HG03175 (cell line): Measurements from ENCODE around the gene TUT1.
"Not testable (repeated sequence)": the region's sequence is repeated elsewhere in the genome, so short reads cannot be mapped to it uniquely, and the experiment has no call there.

Experiments used
- ATAC-seq: cut with Tn5 transposase; IDR thresholded peaks from one replicate; pipeline ENCODE4 v1.9.1; 2021; ENCODE audit warnings: mild to moderate bottlenecking, moderate library complexity; ENCODE audit not compliant: unreplicated experiment

Gene TUT1

DNA sequence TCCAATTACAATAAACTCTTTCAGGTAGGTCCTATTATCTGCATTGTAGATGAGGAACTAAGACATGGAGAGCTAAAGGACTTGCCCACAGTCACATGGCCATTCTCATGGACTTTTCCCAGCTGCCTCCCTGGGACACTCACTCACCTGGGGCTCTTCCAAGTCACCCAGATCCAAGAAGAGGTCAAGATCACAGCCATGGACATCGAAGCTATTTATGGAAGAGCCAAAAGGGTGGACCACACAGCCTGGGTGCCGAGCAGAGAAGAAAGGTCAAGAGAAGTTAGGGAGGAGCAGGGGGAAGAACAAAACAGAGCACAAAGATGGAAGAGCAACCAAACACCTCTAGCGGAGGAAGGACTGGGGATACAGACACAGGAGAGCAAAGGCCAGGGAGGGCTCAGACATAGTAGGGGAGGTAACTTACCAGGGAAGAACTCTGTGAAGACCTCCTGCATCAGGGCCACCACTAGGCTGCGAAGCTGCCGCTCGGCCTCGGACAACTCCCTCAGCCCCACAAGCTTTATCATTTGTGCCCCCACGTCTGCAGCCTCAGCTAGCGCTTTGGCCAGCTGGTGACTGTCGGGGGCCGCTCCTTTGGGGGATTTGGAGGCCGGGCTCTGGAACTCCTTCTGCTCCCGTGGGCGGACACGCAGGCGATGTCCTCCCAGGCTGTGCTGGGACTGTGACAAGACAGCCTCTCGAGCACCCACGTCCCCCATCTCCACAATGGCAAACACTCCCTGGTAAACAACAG lies 10.2 kb downstream of the TUT1 start:
- no peak for ATAC-seq

DNA sequence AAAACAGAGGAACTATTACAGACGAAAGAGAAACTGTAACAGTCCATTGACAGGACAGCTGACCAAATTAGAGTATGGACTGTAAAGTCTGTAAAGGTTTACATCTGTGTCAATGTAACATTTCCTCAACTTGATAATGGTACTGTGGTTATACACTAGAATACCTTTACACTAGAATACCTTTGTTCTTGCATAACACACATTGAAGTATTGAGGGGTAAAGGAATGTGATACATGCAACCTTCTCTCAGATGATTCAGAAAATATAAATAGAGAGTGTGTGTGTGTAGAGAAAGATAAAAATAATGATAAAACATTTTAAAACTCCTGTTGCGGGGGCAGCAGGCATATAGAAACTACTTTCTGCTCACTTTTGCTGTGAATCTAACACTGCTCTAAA lies 12.1 kb downstream of the TUT1 start:
- ATAC-seq = no peak

DNA sequence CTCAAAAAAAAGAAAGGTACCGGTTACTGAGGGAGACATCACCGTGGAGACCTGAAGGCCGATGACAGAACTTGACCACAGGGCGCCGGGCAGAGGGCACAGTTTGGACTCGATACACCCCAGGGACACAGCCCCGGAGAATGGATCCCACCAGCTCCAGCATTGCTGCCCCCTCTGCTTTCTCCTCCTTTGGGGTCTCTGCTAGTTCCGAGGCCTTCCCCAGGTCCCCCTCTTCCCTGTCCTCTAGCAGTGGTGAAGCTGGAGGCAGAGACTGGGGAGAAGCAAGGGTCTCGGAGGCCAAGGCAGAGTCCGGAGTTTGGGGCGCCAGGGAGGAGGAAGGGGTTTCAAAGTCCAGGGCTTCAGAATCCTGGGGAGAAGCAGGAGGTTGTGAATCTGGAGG lies 12.8 kb downstream of the TUT1 start:
- ATAC-seq = no peak

DNA sequence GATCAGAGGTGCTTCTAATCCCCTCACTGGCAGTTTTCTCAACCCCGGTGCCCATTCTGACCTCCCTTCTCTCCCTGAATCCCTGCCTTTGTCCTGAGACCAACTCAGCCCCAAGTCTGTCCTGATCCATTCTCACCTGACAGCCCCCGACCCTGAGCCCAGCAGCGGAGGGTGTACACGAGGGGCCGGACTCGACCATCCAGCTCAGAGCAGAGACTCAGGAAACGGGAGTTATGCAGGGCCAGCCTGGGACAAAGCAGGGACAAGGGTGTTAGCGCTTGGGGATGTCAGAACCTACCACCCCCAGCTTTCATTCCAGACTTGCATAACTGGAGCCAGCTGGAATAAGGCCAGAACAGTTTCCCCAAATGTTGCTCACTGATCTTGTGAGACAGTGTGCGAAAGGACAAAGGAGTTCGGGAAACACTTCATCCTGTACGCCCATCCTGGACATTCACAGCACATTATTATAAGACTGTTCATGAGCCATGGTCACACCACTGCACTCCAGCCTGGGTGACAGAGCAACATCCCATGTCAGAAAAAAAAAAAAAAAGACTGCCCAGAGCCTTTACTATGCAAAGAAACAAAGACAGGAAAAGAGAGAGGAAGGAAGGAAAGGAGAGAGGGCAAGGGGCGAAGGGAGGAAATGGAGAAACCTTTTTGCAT lies 14.1 kb downstream of the TUT1 start:
- ATAC-seq = no peak

DNA sequence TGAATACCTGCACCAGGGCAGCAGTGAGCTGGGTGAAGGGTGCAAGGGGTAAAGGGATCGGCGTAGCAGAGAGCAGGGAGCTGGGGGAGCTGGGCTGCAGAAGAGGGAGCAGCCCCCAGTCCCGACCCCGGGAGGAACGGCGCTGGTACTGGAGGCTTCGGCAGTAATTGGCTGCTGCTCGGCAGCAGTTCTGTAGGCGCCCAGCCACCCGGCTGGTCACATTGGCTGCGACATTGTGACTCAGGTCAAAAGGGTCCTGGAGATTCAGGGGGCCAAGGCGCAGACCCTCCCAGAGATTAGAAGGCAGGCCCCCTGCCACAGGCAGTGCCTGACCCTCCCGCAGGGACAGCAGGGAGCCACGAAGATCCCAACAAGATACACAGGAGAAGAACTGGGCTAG lies 15.5 kb downstream of the TUT1 start:
- ATAC-seq = no peak

DNA sequence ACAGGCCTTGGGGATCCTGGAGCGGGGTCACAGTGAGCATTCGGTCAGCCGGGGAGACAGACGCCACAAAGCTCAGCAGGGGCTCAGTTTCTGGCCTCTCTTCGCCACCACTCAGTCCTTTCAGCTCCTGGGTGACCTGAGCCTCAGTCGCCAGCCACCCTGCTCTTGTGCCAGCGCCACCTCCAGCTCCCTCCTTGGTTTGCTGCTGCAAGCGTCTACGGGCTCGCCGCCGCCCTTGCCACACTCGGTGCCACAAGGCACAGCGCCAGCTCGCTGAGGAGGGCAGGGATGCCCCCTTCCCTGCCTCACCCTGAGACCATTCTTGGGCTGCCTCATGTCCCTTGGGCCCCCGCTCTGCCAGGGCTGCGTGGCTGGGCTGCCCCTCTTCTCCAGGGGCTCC lies 16.2 kb downstream of the TUT1 start:
- ATAC-seq = no peak

DNA sequence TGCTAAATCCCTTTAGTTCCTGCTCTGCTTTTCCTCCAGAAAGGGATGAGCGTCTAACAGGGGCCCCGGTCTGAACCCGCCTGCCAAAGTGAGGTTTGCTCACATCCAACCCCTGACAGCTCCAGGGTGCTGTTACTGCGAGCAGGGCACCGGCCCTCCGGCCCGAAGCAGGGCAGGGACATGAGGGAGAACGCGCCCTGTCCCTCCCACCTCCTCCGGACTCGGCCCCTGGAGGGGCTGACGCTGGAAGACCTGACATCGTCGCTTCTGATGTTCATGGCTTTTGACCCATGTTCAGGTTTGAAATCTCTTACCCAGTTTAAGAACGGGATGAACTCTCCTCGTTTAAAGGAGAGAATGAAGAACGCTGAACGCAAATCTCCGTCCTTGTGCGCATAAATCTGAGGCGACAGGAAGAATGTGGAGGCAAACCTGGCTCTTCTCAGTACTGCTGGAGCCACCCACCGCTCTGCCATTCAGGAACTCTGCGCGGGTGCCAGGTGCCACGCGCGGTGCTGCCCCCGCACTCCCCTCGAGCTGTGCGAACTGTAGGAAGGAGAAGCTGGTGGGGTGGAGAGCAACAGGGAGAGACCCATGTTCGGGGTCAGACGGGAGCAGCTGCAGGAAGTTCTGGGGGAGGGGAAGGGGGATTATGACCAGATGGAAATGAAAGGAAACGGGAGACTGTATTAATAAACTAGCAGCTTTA lies 16.8 kb downstream of the TUT1 start:
- no peak for ATAC-seq

DNA sequence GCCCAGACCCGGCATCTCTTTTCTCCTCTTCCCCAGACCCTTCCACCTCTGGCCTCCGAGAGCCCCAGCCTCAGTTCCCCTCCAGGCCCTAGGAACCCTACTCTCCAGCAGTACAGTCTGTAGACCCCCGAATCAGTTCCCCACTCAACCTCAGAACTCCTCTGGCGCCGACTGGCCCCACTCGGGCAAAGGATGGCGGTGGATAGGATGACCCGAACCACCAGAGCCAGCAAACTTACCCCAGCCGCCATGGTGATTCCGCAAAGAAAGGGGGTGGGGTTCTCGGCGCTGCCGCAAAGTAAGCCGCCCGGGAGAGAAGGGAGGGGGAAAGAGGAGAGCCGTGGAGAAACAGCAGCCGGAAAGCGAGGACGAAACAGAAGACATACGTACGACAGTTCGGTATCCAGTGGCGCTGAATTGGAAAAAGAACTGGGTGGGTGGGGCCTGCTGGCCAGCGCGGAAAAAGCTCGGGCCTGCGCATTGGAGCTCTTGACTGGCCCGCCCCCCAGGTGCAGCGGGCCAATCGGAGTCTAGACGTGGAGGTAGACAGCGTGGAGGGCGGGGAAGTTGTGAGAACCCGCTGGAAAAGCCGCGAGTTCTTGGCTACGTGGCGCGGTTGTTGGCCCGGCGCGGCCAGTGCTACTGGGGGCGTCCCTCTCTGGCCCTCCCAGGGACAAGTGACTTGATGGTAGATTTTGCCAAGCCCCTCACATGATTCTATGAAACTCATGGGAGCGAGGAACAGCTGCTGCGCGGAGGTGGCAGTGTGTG lies 17.5 kb downstream of the TUT1 start, which contains the start of gene EEF1G:
Gene EEF1G (minus strand): TSS at position 300 of the 771 bp plus-strand sequence. CDS start 49 bp downstream, at position 251.
- peak; percentile 91 for ATAC-seq

DNA sequence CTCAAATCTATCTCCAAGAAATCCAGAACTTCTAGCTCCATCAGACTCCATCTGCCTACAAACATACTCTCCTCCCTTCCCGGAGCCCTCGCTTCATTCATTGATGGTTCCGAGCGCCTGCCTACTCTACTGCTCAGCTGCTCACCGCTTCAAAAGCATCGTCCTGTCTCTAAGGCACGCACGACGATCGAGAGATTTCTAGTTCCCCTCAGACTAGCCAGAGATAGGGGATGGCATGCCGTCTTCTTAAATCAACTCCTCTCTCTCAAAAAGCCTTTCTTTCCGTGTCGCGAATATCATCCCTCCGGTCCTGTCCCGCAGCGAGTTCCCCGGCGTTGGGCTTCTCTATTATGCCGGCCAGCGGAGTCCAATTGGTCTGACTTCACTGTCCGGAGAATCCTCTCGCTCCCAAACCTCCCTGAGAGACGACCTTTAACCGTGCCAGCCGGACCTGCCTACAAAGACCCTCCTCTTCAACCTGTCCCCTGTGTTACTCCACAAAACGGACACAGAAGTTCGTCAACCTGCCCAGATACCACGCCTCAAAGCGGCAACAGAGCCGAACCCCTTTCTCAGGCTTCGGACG lies 18.2 kb downstream of the TUT1 start:
- ATAC-seq = no peak

DNA sequence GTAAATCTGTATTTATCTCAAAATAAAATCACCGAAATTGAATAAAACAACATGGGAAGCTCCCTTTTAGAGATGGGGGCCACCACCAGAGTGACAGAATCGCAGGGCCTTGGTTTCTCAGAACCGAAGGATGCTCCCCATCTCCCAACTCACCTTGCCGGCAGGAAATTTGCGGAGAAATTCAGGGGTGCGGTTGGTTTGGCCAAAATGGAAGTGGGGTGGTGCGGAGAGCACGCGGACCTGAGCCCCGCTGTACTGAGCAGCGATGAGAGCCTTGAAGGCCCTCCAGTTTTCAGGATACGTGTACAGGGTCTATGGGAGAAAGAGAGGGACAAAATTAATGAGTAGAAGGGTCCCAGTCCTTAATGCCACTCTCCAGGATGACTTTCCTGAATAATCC lies 18.9 kb downstream of the TUT1 start:
- ATAC-seq = no peak

DNA sequence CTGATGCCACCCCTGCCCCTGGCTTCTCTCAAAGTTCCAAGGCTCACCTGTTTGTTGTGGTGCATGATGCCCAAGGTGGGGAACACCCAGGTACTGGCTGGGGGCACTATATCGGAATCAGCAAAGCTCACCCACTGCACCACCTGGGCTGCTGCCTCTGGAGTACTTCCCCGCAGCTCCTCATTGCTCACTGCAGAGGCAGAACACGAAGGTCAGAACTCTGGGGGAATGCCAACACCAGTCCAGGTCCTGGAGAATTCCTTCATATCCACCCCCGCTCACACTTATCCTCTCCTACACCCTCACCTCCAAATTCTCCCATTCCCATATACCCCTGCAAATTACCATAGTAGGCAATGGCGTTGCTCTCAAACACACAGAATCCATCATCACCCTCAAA lies 19.8 kb downstream of the TUT1 start:
- not testable (repeated sequence) for ATAC-seq

DNA sequence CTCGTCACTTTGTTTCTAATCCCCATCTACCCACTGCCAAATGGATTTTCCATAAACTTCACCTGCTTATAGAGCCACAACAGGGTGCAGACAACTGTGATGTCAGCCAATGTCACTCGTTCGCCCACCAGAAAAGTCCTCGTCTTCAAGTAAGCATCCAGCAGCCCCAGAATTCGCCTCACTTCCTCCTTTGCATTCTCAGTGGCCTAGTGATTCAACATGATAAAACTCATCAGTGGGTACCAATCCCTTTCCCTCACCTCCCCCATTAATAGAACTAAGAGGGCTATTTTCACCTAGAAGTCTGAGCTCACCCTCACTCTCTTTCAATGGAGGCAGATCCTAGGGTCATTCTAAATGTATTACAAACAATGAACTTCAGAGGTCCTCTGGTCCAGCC lies 20.4 kb downstream of the TUT1 start:
- ATAC-seq = not testable (repeated sequence)

DNA sequence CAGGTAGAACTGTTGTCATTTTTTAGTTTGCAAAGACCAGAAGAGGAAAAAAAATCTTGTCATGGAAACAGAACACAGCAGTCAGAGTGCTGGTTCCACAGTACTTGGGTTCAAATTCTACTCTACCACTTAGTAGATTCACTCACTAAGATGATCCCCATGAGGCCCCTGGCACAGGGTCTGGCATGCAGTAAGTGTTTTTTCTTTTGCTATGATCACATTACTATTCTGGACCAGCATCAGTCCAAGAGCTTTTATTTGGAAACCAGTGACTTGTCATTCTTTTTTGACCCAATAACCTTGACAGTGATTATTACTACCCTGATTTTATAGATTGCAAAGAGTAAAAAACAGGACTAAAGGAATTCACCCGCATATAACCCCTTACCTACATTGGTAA lies 21.7 kb downstream of the TUT1 start:
- no peak for ATAC-seq

DNA sequence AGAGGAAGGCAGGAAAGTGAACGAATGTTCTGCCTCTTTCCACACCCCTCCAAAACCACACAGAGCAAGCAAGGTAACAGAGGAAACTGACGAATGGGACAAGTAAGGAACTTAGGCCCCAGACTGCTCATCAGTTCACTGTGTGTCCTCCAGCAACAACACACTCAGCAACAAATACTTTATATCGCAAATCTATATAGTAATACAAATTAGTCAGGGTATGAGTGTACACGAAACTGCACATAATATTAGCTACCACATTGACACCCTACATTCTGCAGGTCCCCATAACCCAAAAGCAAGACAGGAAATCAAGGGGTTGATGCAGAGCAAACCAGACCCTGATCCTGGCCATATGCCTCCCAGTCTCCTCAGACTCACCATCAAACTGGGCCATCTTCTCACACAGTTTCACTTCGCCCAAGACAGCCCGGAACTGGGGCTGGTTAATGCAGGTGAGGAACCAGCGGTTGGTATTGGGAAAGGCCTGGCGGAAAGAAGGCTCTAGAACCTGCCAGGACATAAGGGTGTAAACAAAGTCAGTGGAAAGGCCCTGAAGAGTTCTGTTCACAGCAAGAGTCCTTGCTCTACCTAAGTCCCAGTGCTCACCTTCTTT lies 24.2 kb downstream of the TUT1 start:
- no peak for ATAC-seq

DNA sequence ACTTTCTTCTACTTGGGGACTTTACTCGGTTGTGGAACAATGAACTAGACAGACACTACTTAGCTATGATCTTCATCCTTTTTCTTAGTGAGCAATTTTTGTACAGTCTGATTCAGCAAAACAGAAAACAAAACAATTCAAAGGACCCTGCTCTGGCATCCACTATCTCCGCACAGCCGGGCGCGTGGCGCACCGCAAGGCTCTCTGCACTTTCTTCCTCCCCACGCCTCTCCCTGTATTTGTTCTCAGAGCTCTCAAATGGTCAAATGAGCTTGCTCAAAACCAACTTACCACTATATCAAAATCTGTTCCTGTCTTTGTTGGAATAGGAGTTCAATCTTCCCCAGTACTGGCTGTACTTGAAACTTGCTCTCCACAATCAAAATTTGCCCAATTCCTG lies 25.1 kb downstream of the TUT1 start:
- ATAC-seq = no peak

DNA sequence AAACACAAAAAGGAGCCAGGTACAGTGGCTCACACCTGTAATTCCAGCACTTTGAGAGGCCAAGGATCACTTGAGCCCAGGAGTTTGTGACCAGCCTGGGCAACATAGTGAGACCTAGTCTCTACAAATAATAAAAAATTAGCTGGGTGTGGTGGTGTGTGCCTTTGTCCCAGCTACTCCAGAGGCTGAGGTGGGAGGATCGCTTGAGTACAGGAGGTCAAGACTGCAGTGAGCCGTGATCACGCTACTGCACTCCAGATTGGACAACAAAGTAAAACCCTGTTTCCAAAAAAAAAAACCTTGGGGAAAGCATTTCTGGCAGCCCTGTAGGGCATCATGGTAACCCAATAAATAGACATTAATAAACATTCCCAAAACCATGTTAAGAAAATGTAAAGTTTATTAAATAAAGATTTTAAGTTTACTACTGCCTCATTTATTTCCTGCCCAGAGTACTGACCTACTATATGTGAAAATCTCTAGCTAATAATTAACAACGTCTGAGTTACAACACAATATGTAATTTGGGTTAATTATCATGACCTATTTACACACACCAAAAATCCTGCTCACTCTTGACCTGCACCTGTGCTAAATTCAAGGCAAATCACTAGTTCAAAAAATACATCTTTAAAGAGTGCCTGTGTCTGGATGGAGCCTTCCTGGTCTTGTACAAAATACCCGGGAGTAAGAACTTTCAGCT lies 26.1 kb downstream of the TUT1 start:
- no peak for ATAC-seq

DNA sequence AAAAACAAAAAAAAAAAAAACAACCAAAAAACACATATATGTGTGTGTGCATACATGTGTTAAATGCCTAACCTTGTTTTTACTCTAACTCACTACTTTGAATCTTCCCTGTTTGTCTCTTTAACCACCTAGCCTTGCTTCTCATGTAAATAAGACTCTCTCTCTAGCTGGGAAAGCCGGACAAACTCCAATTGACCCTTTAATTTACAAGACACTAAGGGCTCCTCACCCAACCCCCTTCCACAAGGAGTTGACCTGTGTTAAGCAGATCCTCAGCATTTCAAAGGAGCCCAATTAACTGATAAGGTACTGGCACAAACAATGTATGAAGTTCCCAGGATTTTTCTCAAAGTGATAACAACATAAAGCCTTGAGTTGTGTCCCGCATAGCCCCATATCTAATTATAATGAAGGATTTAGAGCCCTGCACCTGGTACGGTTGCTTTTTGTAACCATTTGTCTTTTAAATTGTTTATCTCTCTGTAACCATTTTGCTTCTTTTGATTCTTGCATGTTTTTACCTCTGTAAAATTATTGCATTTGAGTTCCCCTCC lies 29.6 kb downstream of the TUT1 start:
- ATAC-seq = not testable (repeated sequence)

DNA sequence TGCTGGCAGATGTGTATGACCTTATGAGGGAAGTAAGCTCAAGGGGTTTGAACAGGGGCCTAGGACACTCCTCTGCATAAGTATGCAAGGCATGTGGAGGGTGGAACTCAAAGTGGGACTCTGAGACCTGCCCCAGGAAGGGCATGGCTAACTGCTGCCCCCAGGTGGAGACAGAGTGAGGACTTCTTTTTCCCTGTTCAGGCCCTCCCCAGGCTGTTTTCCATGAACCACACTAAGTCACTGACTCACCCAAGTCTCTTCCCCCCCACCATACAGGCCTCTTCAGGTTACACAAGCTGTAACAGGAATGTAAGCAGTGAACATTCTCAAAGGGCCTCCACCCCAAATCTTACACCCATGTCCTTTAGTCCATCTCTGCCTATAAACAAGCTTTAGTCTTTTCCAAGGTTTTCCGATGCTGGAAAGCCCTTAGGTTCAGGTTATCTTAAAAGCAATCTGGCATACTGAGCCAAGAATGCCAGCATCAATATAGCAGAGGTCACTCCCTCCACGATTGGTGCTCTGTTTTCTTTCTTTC lies 30.7 kb downstream of the TUT1 start:
- no peak for ATAC-seq

DNA sequence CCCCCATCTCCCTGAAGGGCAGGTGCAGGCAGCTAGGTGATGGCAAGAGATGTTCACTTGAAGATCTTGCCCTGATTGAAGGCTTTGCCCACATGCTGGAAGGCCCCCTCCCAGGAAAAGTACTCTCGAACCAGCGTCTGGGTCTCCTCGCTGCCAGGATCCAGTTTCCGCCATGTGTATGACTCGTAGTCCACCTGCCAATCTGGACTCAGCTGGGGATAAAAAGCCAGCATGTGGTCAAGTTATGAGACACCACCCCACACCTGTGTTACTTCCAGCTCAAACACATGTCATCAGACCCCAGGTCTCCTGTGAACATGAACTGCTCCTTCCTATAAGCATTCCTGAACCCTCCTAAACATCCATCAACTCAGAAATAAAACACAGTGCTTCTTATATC lies 31.7 kb downstream of the TUT1 start:
- not testable (repeated sequence) for ATAC-seq
